HCT116 (cell line): ENCODE data around the gene SPRY4. TPM values are rescaled to one million over a fixed set of nuclear protein-coding genes. Genes with fewer than 3 reads are reported as not detected.

Experiments used
- ATAC-seq: fragments of 200-7000 bp; cut with Tn5 transposase; 2 replicates; pipeline ENCODE4 v1.9.1; 2020; ENCODE audit warnings: mild to moderate bottlenecking, moderate library complexity
- BruUV-seq: library from RNA; stranded (reverse); fragments of 400-500 nt; replicated peaks from 2 replicates; lab custom pipeline; 2021; lab: Mats Ljungman, UMichigan
- CTCF ChIA-PET: fragments of 300-600 bp; sonication (Branson Sonifier 250); formaldehyde crosslinking; loops from one replicate; lab custom pipeline; 2021; ENCODE audit warnings: antibody characterized with exemption; lab: Charles Lee
- POLR2A ChIA-PET: fragments of 300-600, 350-600 bp; sonication (Branson Sonifier 250); formaldehyde crosslinking; loops from one replicate; lab custom pipeline; 2021; ENCODE audit warnings: antibody characterized with exemption; lab: Charles Lee
- RAD21 ChIA-PET, 2 experiments: fragments of 300-600 bp; sonication (Branson Sonifier 250); formaldehyde crosslinking; loops; one replicate each; lab custom pipeline; 2023; ENCODE audit warnings: low total read pairs in 2 of 2; ENCODE audit not compliant: uncharacterized antibody in 2 of 2, unreplicated experiment in 2 of 2, low non-redundant PET in 1 of 2; lab: Charles Lee
- DNase-seq: peaks from one replicate; pipeline ENCODE4 v3.0.0-alpha.2; 2010; ENCODE audit warnings: low read depth, low spot score
- H2AFZ ChIP-seq: fragments of 200-600 bp; shearing (Covaris generic), sonication (generic); 2 replicates; pipeline ENCODE4 v1.6.1; 2017; ENCODE audit warnings: low read depth, mixed run types, mixed read lengths, antibody characterized with exemption, low read length; ENCODE audit not compliant: poor library complexity, severe bottlenecking
- H3K27ac ChIP-seq: 2 replicates; pipeline ENCODE4 v1.5.1; 2012; ENCODE audit warnings: low read depth, low read length
- H3K27me3 ChIP-seq: fragments of 200-600 bp; sonication (generic); 2 replicates; pipeline ENCODE4 v1.6.1; 2016; ENCODE audit warnings: mixed run types, low read length, mixed read lengths; ENCODE audit not compliant: insufficient read depth
- H3K36me3 ChIP-seq, 2 experiments: fragments of 200-500 bp in 1 of 2; fragments of 200-600 bp in 1 of 2; sonication (Bioruptor generic) in 1 of 2; sonication (generic) in 1 of 2; 2 replicates each; pipeline versions ENCODE4 v1.5.1 to v1.6.1; 2014 to 2016; ENCODE audit warnings: low read length in 2 of 2, inconsistent platforms in 1 of 2, mixed read lengths in 1 of 2, mixed run types in 1 of 2; ENCODE audit not compliant: insufficient read depth in 2 of 2, control insufficient read depth in 1 of 2
- H3K4me1 ChIP-seq, 2 experiments: fragments of 200-600 bp in 1 of 2; sonication (generic) in 1 of 2; 2 replicates each; pipeline versions ENCODE4 v1.5.1 to v1.6.1; 2012 to 2017; ENCODE audit warnings: low read length in 2 of 2, inconsistent platforms in 1 of 2, mild to moderate bottlenecking in 1 of 2, mixed read lengths in 1 of 2, mixed run types in 1 of 2, moderate library complexity in 1 of 2; ENCODE audit not compliant: insufficient read depth in 2 of 2, control insufficient read depth in 1 of 2
- H3K4me2 ChIP-seq: fragments of 200-600 bp; sonication (generic); 2 replicates; pipeline ENCODE4 v1.6.1; 2017; ENCODE audit warnings: mixed run types, low read length, mixed read lengths
- H3K4me3 ChIP-seq, 2 experiments: fragments of 200-600 bp in 1 of 2; sonication (generic) in 1 of 2; replicated peaks in 1 of 2; 2 replicates each; pipeline ENCODE4 v1.5.1; 2011 to 2016; ENCODE audit warnings: low read length in 2 of 2, control low read depth in 1 of 2, low read depth in 1 of 2, mild to moderate bottlenecking in 1 of 2, mixed read lengths in 1 of 2, mixed run types in 1 of 2
- H3K79me2 ChIP-seq: fragments of 200-600 bp; sonication (generic); 2 replicates; pipeline ENCODE4 v1.6.1; 2017; ENCODE audit warnings: mild to moderate bottlenecking, mixed run types, low read length, moderate library complexity, mixed read lengths; ENCODE audit not compliant: insufficient read depth
- H3K9ac ChIP-seq: fragments of 200-600 bp; sonication (generic); 2 replicates; pipeline ENCODE4 v1.6.1; 2016; ENCODE audit warnings: low read length, mixed read lengths
- H3K9me2 ChIP-seq: fragments of 200-600 bp; sonication (generic), shearing (Covaris generic); 2 replicates; pipeline ENCODE4 v1.6.1; 2017; ENCODE audit warnings: mixed run types, mild to moderate bottlenecking, moderate library complexity; ENCODE audit not compliant: insufficient read depth
- H3K9me3 ChIP-seq, 2 experiments: fragments of 200-500 bp in 1 of 2; fragments of 200-600 bp in 1 of 2; sonication (Bioruptor generic) in 1 of 2; sonication (generic) in 1 of 2; 2 replicates each; pipeline ENCODE4 v1.6.1; 2014 to 2017; ENCODE audit warnings: low read length in 2 of 2, mixed read lengths in 2 of 2, inconsistent platforms in 1 of 2, low read depth in 1 of 2, mild to moderate bottlenecking in 1 of 2, mixed run types in 1 of 2, moderate library complexity in 1 of 2; ENCODE audit not compliant: control insufficient read depth in 1 of 2, insufficient read depth in 1 of 2
- H4K20me1 ChIP-seq: fragments of 200-600 bp; sonication (generic), shearing (Covaris generic); 2 replicates; pipeline ENCODE4 v1.6.1; 2017; ENCODE audit warnings: mixed run types, mild to moderate bottlenecking, moderate library complexity; ENCODE audit not compliant: insufficient read depth
- ATF3 ChIP-seq: IDR thresholded peaks from 2 replicates; pipeline ENCODE4 v1.6.1; 2012
- CBX3 ChIP-seq: IDR thresholded peaks from 2 replicates; pipeline ENCODE4 v1.6.1; 2012; ENCODE audit warnings: low read depth
- CTCF ChIP-seq, 3 experiments: fragments of 200-600 bp in 1 of 3; sonication (generic) in 1 of 3; IDR thresholded peaks in 2 of 3; conservative IDR thresholded peaks in 1 of 3; 2 replicates each; pipeline ENCODE4 v1.5.1; 2012 to 2017; ENCODE audit warnings: low read depth in 2 of 3, low read length in 2 of 3, antibody characterized with exemption in 1 of 3, borderline replicate concordance in 1 of 3, control low read depth in 1 of 3, mild to moderate bottlenecking in 1 of 3, mixed read lengths in 1 of 3, mixed run types in 1 of 3, moderate library complexity in 1 of 3; ENCODE audit not compliant: insufficient read depth in 1 of 3
- EGR1 ChIP-seq: IDR thresholded peaks from 2 replicates; pipeline ENCODE4 v1.6.1; 2012; ENCODE audit warnings: low read depth
- EZH2 ChIP-seq: fragments of 200-600 bp; sonication (generic); IDR thresholded peaks from 2 replicates; pipeline ENCODE4 v1.6.1; 2017; ENCODE audit warnings: antibody characterized with exemption, mixed run types
- EZH2phosphoT487 ChIP-seq: fragments of 200-600 bp; IDR thresholded peaks from 2 replicates; pipeline ENCODE4 v1.6.1; 2018; ENCODE audit warnings: antibody characterized with exemption, borderline replicate concordance
- FOSL1 ChIP-seq: IDR thresholded peaks from 2 replicates; pipeline ENCODE4 v1.6.1; 2012; ENCODE audit warnings: low read depth
- TCF7L2 ChIP-seq: IDR thresholded peaks from 2 replicates; pipeline ENCODE4 v1.7.0; 2011; ENCODE audit warnings: borderline replicate concordance, inconsistent platforms; ENCODE audit not compliant: insufficient read depth, insufficient read length; ENCODE audit errors: extremely low read depth
- ZNF274 ChIP-seq: fragments of 200-500 bp; sonication (Bioruptor generic); IDR thresholded peaks from 2 replicates; pipeline ENCODE4 v1.6.1; 2014; ENCODE audit warnings: mild to moderate bottlenecking, low read depth, low read length, inconsistent platforms
- intact Hi-C: fragments of 100-400 bp; cut with micrococcal nuclease; formaldehyde crosslinking; loops from 2 replicates; pipeline ENCODE4 v1.10.0; 2022
- total RNA-seq: library from RNA; stranded (reverse); gene quantifications from one replicate; pipeline ENCODE4 v1.2.1, GENCODE V29; 2021; ENCODE audit not compliant: unreplicated experiment
- TF ChIP-seq, protein P1 (sequence below): IDR thresholded peaks from 2 replicates; pipeline ENCODE4 v1.6.1; 2012

Gene SPRY4
- total RNA-seq, 1 experiment from 2014 or later = 112 TPM

DNA sequence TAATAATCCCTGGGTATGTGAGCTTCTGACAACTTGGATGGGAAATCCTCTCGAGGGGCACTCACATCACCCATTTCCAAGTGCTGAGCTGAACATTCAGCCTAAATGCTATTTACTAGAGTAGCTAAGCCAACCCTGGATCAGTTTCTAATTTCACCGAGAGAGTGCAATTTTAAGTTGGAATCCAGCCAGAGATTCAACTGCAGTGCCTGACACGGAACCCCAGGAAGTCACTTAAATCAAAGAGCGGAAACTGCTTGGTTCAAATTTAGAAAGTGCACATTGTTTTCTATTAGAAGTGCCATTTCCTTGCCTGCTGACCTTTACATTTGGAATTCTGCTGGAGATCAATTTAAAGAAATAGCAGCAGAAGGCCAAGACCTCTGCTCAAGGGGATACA, 8.8 kb downstream of the SPRY4 start:
- Histone ChIP-seq H2AFZ (no peak overlapping the region), H3K4me3 (no peak overlapping the region), H4K20me1 (peaks cover 58% of the 10 kb centered on the region), H3K9me3 (no peaks in the 10 kb centered on the region), H3K27me3 (no peaks in the 10 kb centered on the region), H3K36me3 (peaks cover 38 to 73% of the 10 kb centered on the region in 2 experiments), H3K9me2 (no peaks in the 10 kb centered on the region), H3K27ac (peak overlapping the region; percentile 37), H3K4me1 (peaks cover 53 to 55% of the 10 kb centered on the region in 2 experiments), H3K9ac (no peak overlapping the region)
- ATAC-seq (no peak), DNase-seq (no peak)
- intact Hi-C loops = no loop called here
- no TSS peak for BruUV-seq
- ChIA-PET CTCF (no interaction called here), POLR2A (interaction anchor here (1.1 to 2.4 kb wide), 5 partner anchors 8 to 231 kb away, joined by 3 to 9 read pairs (median 4); partner anchors contain the start of gene SPRY4), RAD21 (no interaction called here)
- TF ChIP-seq TCF7L2 = peak; percentile 58
- TF ChIP-seq, protein P1, sequence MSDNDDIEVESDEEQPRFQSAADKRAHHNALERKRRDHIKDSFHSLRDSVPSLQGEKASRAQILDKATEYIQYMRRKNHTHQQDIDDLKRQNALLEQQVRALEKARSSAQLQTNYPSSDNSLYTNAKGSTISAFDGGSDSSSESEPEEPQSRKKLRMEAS = no peak
- TF ChIP-seq, all 23 proteins: peak for 1
- Histone ChIP-seq H3K79me2 (peaks cover 100% of the 10 kb centered on the region), H3K4me2 (no peak overlapping the region)

GRCh38 chr5:142315096-142315900, 9.5 kb downstream of the SPRY4 start:
- no peak overlapping the region for H2AFZ ChIP-seq
- no peak overlapping the region; the same call in 1 of the 2 replicates for H3K27ac ChIP-seq
- no TSS peak for BruUV-seq
- no peak overlapping the region for H3K4me3 ChIP-seq
- ChIA-PET POLR2A (interaction anchor here (1.0 to 2.4 kb wide), 6 partner anchors 9 to 232 kb away, joined by 3 to 9 read pairs (median 4); partner anchors contain the start of gene SPRY4), CTCF (no interaction called here)
- DNase-seq (no peak), ATAC-seq (no peak)
- H3K4me2 ChIP-seq = no peak overlapping the region
- H3K36me3 ChIP-seq = peaks cover 44 to 79% of the 10 kb centered on the region in 2 experiments
- peaks cover 59% of the 10 kb centered on the region for H4K20me1 ChIP-seq
- no peak for TF ChIP-seq TCF7L2
- TF ChIP-seq ZNF274 = no peak
- no peak for TF ChIP-seq ATF3
- no peak for TF ChIP-seq EZH2
- no peak for TF ChIP-seq CBX3
- no peak for TF ChIP-seq EGR1
- TF ChIP-seq CTCF (IDR thresholded peaks at IDR 0.05 in 2 of 3, conservative IDR thresholded peaks at IDR 0.05 in 1 of 3; ENCODE audit: borderline replicate concordance in 1 of 3, insufficient read depth in 1 of 3, low read depth in 2 of 3, low read length in 2 of 3) = no peak
- TF ChIP-seq, protein P1 = no peak
- TF ChIP-seq EZH2phosphoT487 = no peak
- TF ChIP-seq FOSL1 = no peak
- TF ChIP-seq, all 23 proteins: peak for 0
- no peaks in the 10 kb centered on the region for H3K9me3 ChIP-seq
- no peaks in the 10 kb centered on the region for H3K9me2 ChIP-seq
- peaks cover 45 to 48% of the 10 kb centered on the region in 2 experiments for H3K4me1 ChIP-seq
- H3K27me3 ChIP-seq = no peaks in the 10 kb centered on the region
- H3K79me2 ChIP-seq = peaks cover 100% of the 10 kb centered on the region
- intact Hi-C loops = no loop called here
- H3K9ac ChIP-seq = no peak overlapping the region
- RAD21 ChIA-PET = no interaction called here
